CD14-positive monocyte (primary cell): ENCODE results near the gene GALNT1. TPM values are rescaled to one million over a fixed set of nuclear protein-coding genes. Genes with fewer than 3 reads are reported as not detected.

Experiments
- DNase-seq, 3 donors: peaks; one replicate each; pipeline ENCODE4 v3.0.0-alpha.2; 2011 to 2022
- H2AFZ ChIP-seq: 2 replicates; pipeline ENCODE4 v1.6.0; 2012; ENCODE audit warnings: mild to moderate bottlenecking, low read depth, low read length, inconsistent platforms; ENCODE audit not compliant: insufficient read depth, poor library complexity, severe bottlenecking
- H3K27ac ChIP-seq, 2 donors: 1 replicate in 1 of 2; 2 replicates in 1 of 2; pipeline ENCODE4 v1.5.1; 2012 to 2013; ENCODE audit warnings: low read length in 2 of 2, control low read depth in 1 of 2, inconsistent platforms in 1 of 2, low read depth in 1 of 2, mild to moderate bottlenecking in 1 of 2
- H3K27me3 ChIP-seq, 2 donors: one replicate each; pipeline versions ENCODE4 v1.6.0 to v1.6.1; 2011 to 2013; ENCODE audit warnings: low read length in 2 of 2; ENCODE audit not compliant: control insufficient read depth in 2 of 2, insufficient read depth in 2 of 2
- H3K36me3 ChIP-seq, 2 donors: replicated peaks in 1 of 2; 1 replicate in 1 of 2; 2 replicates in 1 of 2; pipeline versions ENCODE4 v1.5.1 to v1.6.1; 2012 to 2013; ENCODE audit warnings: low read length in 2 of 2, control low read depth in 1 of 2, inconsistent platforms in 1 of 2, mild to moderate bottlenecking in 1 of 2; ENCODE audit not compliant: insufficient read depth in 2 of 2, control insufficient read depth in 1 of 2
- H3K4me1 ChIP-seq, 2 donors: 1 replicate in 1 of 2; 2 replicates in 1 of 2; pipeline versions ENCODE4 v1.5.1 to v1.6.1; 2012 to 2013; ENCODE audit warnings: low read length in 2 of 2, control low read depth in 1 of 2, inconsistent platforms in 1 of 2, mild to moderate bottlenecking in 1 of 2, moderate library complexity in 1 of 2; ENCODE audit not compliant: insufficient read depth in 2 of 2, control insufficient read depth in 1 of 2
- H3K4me2 ChIP-seq: replicated peaks from 2 replicates; pipeline ENCODE3; 2012; ENCODE audit warnings: low read length, moderate library complexity, mild to moderate bottlenecking; ENCODE audit not compliant: poor library complexity, severe bottlenecking; ENCODE audit errors: extremely low read depth
- H3K4me3 ChIP-seq, 3 experiments: fragments of 200-600 bp in 1 of 3; sonication (generic) in 1 of 3; replicated peaks in 1 of 3; 1 replicate in 2 of 3; 2 replicates in 1 of 3; pipeline ENCODE4 v1.5.1; 2011 to 2013; ENCODE audit warnings: low read length in 3 of 3, mild to moderate bottlenecking in 3 of 3, control low read depth in 2 of 3, low read depth in 2 of 3, inconsistent platforms in 1 of 3, moderate library complexity in 1 of 3
- H3K79me2 ChIP-seq: 2 replicates; pipeline ENCODE4 v1.6.0; 2012; ENCODE audit warnings: mild to moderate bottlenecking, control low read depth, inconsistent platforms, low read length, moderate library complexity; ENCODE audit not compliant: insufficient read depth
- H3K9ac ChIP-seq: 2 replicates; pipeline ENCODE4 v1.6.0; 2017; ENCODE audit warnings: low read length, mild to moderate bottlenecking; ENCODE audit not compliant: insufficient read depth, poor library complexity, severe bottlenecking
- H3K9me3 ChIP-seq, 2 donors: replicated peaks in 1 of 2; 1 replicate in 1 of 2; 2 replicates in 1 of 2; pipeline versions ENCODE4 v1.5.1 to v1.6.1; 2012 to 2013; ENCODE audit warnings: low read length in 2 of 2, control low read depth in 1 of 2; ENCODE audit not compliant: control insufficient read depth in 1 of 2, insufficient read depth in 1 of 2
- H4K20me1 ChIP-seq: 2 replicates; pipeline ENCODE4 v1.6.0; 2012; ENCODE audit warnings: mild to moderate bottlenecking, low read length, control low read depth, moderate library complexity; ENCODE audit not compliant: insufficient read depth
- H3K27ac Mint-ChIP-seq, 7 donors: one replicate each; pipeline ENCODE4 v1.8.0; 2020; ENCODE audit warnings: mild to moderate bottlenecking in 7 of 7, mixed read lengths in 7 of 7, moderate library complexity in 6 of 7, inconsistent platforms in 2 of 7
- H3K27me3 Mint-ChIP-seq, 3 donors: one replicate each; pipeline ENCODE4 v1.8.0; 2021 to 2022; ENCODE audit warnings: low read depth in 3 of 3, mild to moderate bottlenecking in 3 of 3, mixed read lengths in 3 of 3, moderate library complexity in 3 of 3, inconsistent platforms in 1 of 3
- H3K36me3 Mint-ChIP-seq, 2 donors: one replicate each; pipeline ENCODE4 v1.8.0; 2020; ENCODE audit warnings: mixed read lengths in 2 of 2, inconsistent platforms in 1 of 2, mild to moderate bottlenecking in 1 of 2
- H3K4me1 Mint-ChIP-seq: one replicate; pipeline ENCODE4 v1.8.0; 2020; ENCODE audit warnings: mild to moderate bottlenecking, mixed read lengths
- H3K4me3 Mint-ChIP-seq, 2 donors: one replicate each; pipeline ENCODE4 v1.8.0; 2020; ENCODE audit warnings: mild to moderate bottlenecking in 2 of 2, mixed read lengths in 2 of 2, moderate library complexity in 1 of 2
- H3K9me3 Mint-ChIP-seq, 7 donors: one replicate each; pipeline ENCODE4 v1.8.0; 2020 to 2022; ENCODE audit warnings: mixed read lengths in 7 of 7, mild to moderate bottlenecking in 6 of 7, moderate library complexity in 6 of 7, inconsistent platforms in 2 of 7
- CTCF ChIP-seq: fragments of 200-600 bp; IDR thresholded peaks from one replicate; pipeline ENCODE4 v1.8.0; 2022; ENCODE audit warnings: antibody characterized with exemption, mild to moderate bottlenecking
- WGBS: methylation state at CpG from one replicate; pipeline ENCODE4 v1.1.5; 2013; ENCODE audit warnings: missing lambda C conversion rate; ENCODE audit not compliant: insufficient coverage; 5-methylcytosine and 5-hydroxymethylcytosine counted together
- intact Hi-C, 2 donors: fragments of 100-400 bp; cut with micrococcal nuclease; formaldehyde crosslinking; loops; one replicate each; pipeline versions ENCODE4 v1.15.0 to v1.15.1; 2023
- polyA plus RNA-seq, 3 donors: library from polyadenylated mRNA; depleted of rRNA in 1 of 3; unstranded in 2 of 3; stranded (reverse) in 1 of 3; fragments of 300-500 nt in 2 of 3; fragments of >200 nt in 1 of 3; fragmentation: Illumina TruSeq in 2 of 3; gene quantifications; 1 replicate in 2 of 3; 2 replicates in 1 of 3; pipeline ENCODE4 v1.2.3, GENCODE V29; 2012 to 2021

The GALNT1 gene
- polyA plus RNA-seq, 3 donors: 16.8 to 58.5 (median 22.9) TPM

- no peak overlapping the region for H2AFZ ChIP-seq
- H3K79me2 ChIP-seq: no peaks in the 10 kb centered on the region
- H3K4me3 Mint-ChIP-seq: no peak overlapping the region
- H4K20me1 ChIP-seq: no peaks in the 10 kb centered on the region
- no peak overlapping the region for H3K4me2 ChIP-seq
- peaks cover 2 to 5% (median 3%) of the 10 kb centered on the region in 3 donors for H3K27me3 Mint-ChIP-seq
- H3K4me3 ChIP-seq: no peak overlapping the region
- no peak overlapping the region for H3K27ac Mint-ChIP-seq
- DNase-seq: no peak
- H3K4me1 Mint-ChIP-seq: peaks cover 3% of the 10 kb centered on the region
- intact Hi-C loops: no loop called here
- no peaks in the 10 kb centered on the region for H3K36me3 ChIP-seq
- no peak overlapping the region for H3K27ac ChIP-seq
- peaks cover 0 to 7% of the 10 kb centered on the region in 2 donors for H3K9me3 ChIP-seq
- TF ChIP-seq CTCF: no peak
- H3K36me3 Mint-ChIP-seq: no peaks in the 10 kb centered on the region
- no CpG with 5 or more reads among the region's 3 CpGs for WGBS
- H3K9ac ChIP-seq: no peak overlapping the region
- peaks cover 3 to 21% (median 10%) of the 10 kb centered on the region in 7 donors for H3K9me3 Mint-ChIP-seq
- H3K27me3 ChIP-seq: no peaks in the 10 kb centered on the region
- no peaks in the 10 kb centered on the region for H3K4me1 ChIP-seq
Observed at GRCh38 chr18:35728676-35729075, 147.1 kb downstream of the GALNT1 start.

- no peak overlapping the region for H3K9ac ChIP-seq
- Mint-ChIP-seq H3K36me3 (no peaks in the 10 kb centered on the region), H3K27ac (no peak overlapping the region), H3K9me3 (peaks cover 3 to 15% (median 10%) of the 10 kb centered on the region in 7 donors), H3K27me3 (peaks cover 3 to 4% (median 3%) of the 10 kb centered on the region in 3 donors), H3K4me3 (no peak overlapping the region), H3K4me1 (peaks cover 3% of the 10 kb centered on the region)
- H3K27me3 ChIP-seq: no peaks in the 10 kb centered on the region
- WGBS: no CpG with 5 or more reads among the region's 3 CpGs
- TF ChIP-seq CTCF: no peak
- H3K4me2 ChIP-seq: no peak overlapping the region
- H3K79me2 ChIP-seq: no peaks in the 10 kb centered on the region
- H3K27ac ChIP-seq: no peak overlapping the region
- intact Hi-C loops: no loop called here
- no peak overlapping the region for H2AFZ ChIP-seq
- H3K4me1 ChIP-seq: no peaks in the 10 kb centered on the region
- H4K20me1 ChIP-seq: no peaks in the 10 kb centered on the region
- peaks cover 0 to 7% of the 10 kb centered on the region in 2 donors for H3K9me3 ChIP-seq
- H3K4me3 ChIP-seq: no peak overlapping the region
- DNase-seq: no peak
- H3K36me3 ChIP-seq: no peaks in the 10 kb centered on the region
Observed at GRCh38 chr18:35729991-35730668, 148.6 kb downstream of the GALNT1 start.
